HG03159 (cell line): Measurements from ENCODE around the gene SYNGR4.

ENCODE experiments used
- ATAC-seq: cut with Tn5 transposase; IDR thresholded peaks from one replicate; pipeline ENCODE4 v1.9.1; 2021; ENCODE audit warnings: mild to moderate bottlenecking, moderate library complexity; ENCODE audit not compliant: unreplicated experiment

SYNGR4 gene

GRCh38 chr19:48341515-48342413 is 22.4 kb upstream of the SYNGR4 start:
- no peak for ATAC-seq

GRCh38 chr19:48342414-48342738 is 21.8 kb upstream of the SYNGR4 start:
- ATAC-seq, result no peak

- ATAC-seq, result no peak
Observed at GRCh38 chr19:48342841-48343540, 21.2 kb upstream of the SYNGR4 start.

GRCh38 chr19:48344892-48345291 is 19.3 kb upstream of the SYNGR4 start:
- no peak for ATAC-seq

GRCh38 chr19:48346191-48346590 is 18.0 kb upstream of the SYNGR4 start:
- ATAC-seq, result no peak

GRCh38 chr19:48348045-48348444 is 16.1 kb upstream of the SYNGR4 start:
- ATAC-seq, result no peak

- ATAC-seq, result no peak
Observed at GRCh38 chr19:48348737-48349136, 15.4 kb upstream of the SYNGR4 start.

- no peak for ATAC-seq
Observed at GRCh38 chr19:48350856-48351255, 13.3 kb upstream of the SYNGR4 start.

GRCh38 chr19:48351341-48351752 is 12.8 kb upstream of the SYNGR4 start:
- no peak for ATAC-seq

GRCh38 chr19:48353677-48354076 is 10.5 kb upstream of the SYNGR4 start:
- ATAC-seq, result no peak

- no peak for ATAC-seq
Observed at GRCh38 chr19:48354332-48354992, 9.7 kb upstream of the SYNGR4 start.

- no peak for ATAC-seq
Observed at GRCh38 chr19:48355365-48355954, 8.7 kb upstream of the SYNGR4 start.

- ATAC-seq, result no peak
Observed at GRCh38 chr19:48359123-48359522, 5.0 kb upstream of the SYNGR4 start.

GRCh38 chr19:48361912-48362311 is 2.3 kb upstream of the SYNGR4 start:
- no peak for ATAC-seq

- peak; percentile 46 for ATAC-seq
Observed at GRCh38 chr19:48362716-48363499, 1.3 kb upstream of the SYNGR4 start.

GRCh38 chr19:48363500-48363809 is 712 bp upstream of the SYNGR4 start:
- peak; percentile 21 for ATAC-seq

GRCh38 chr19:48364598-48365348 is 606 bp downstream of the SYNGR4 start:
- no peak for ATAC-seq

- no peak for ATAC-seq
Observed at GRCh38 chr19:48365602-48366001, 1.4 kb downstream of the SYNGR4 start.

- no peak for ATAC-seq
Observed at GRCh38 chr19:48367855-48368254, 3.7 kb downstream of the SYNGR4 start.

GRCh38 chr19:48368936-48369335 is 4.8 kb downstream of the SYNGR4 start:
- ATAC-seq, result no peak
